ENCODE data around the gene FOXRED2. TPM values are rescaled to one million over a fixed set of nuclear protein-coding genes. Genes with fewer than 3 reads are reported as not detected.

The FOXRED2 gene
- total and polyA plus RNA-seq, 2 experiments from 2014 or later, result 11.5 to 38.3 TPM

DNA sequence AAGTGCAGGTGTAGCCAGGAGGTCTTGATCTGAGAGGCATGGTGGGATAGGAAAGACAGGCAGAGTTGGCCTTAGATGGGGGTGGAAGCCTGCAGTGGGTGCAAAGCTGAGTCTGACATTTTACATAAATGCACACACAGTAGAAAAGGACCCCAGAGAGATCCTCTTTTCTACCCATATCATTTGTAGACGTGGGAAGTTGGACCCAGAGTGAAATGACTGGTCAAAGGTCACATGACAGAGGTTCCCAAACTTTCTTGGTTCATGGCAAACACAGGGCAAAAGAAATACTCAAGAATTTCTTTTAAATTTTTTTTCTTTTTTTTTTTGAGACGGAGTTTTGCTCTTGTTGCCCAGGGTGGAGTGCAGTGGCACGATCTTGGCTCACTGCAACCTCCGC is 6.2 kb upstream of the FOXRED2 start (continued):
- TF ChIP-seq, protein P1, sequence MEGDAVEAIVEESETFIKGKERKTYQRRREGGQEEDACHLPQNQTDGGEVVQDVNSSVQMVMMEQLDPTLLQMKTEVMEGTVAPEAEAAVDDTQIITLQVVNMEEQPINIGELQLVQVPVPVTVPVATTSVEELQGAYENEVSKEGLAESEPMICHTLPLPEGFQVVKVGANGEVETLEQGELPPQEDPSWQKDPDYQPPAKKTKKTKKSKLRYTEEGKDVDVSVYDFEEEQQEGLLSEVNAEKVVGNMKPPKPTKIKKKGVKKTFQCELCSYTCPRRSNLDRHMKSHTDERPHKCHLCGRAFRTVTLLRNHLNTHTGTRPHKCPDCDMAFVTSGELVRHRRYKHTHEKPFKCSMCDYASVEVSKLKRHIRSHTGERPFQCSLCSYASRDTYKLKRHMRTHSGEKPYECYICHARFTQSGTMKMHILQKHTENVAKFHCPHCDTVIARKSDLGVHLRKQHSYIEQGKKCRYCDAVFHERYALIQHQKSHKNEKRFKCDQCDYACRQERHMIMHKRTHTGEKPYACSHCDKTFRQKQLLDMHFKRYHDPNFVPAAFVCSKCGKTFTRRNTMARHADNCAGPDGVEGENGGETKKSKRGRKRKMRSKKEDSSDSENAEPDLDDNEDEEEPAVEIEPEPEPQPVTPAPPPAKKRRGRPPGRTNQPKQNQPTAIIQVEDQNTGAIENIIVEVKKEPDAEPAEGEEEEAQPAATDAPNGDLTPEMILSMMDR (conservative IDR thresholded peaks at IDR 0.05; ENCODE audit: low read depth in 2 of 2), result no peak
- TF ChIP-seq CREB1 (CRISPR knock-in tag; IDR thresholded peaks at IDR 0.05; ENCODE audit: low read depth), result no peak
- no peak for TF ChIP-seq REST (IDR thresholded peaks at IDR 0.05; ENCODE audit: unreplicated experiment)
- no peak for TF ChIP-seq ZNF114 (CRISPR knock-in tag; IDR thresholded peaks at IDR 0.05)
- no peak for TF ChIP-seq ZNF331 (CRISPR knock-in tag; IDR thresholded peaks at IDR 0.05; ENCODE audit: low read depth)
- no peak for TF ChIP-seq JUNB (IDR thresholded peaks at IDR 0.05; ENCODE audit: unreplicated experiment)
- TF ChIP-seq STAT1 (IDR thresholded peaks at IDR 0.05; ENCODE audit: unreplicated experiment), result no peak
- TF ChIP-seq, protein P2, sequence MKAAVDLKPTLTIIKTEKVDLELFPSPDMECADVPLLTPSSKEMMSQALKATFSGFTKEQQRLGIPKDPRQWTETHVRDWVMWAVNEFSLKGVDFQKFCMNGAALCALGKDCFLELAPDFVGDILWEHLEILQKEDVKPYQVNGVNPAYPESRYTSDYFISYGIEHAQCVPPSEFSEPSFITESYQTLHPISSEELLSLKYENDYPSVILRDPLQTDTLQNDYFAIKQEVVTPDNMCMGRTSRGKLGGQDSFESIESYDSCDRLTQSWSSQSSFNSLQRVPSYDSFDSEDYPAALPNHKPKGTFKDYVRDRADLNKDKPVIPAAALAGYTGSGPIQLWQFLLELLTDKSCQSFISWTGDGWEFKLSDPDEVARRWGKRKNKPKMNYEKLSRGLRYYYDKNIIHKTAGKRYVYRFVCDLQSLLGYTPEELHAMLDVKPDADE (IDR thresholded peaks at IDR 0.05), result no peak
- TF ChIP-seq POLR2AphosphoS5 (IDR thresholded peaks at IDR 0.05; ENCODE audit: low read depth), result no peak
- no peak for TF ChIP-seq EZH2phosphoT487 (IDR thresholded peaks at IDR 0.05; ENCODE audit: unreplicated experiment)

- no peak for DNase-seq (ENCODE audit: low spot score)
- H3K4me1 ChIP-seq (ENCODE audit: insufficient read depth), result no peaks in the 10 kb centered on the region
- H3K79me2 ChIP-seq (replicated peaks; ENCODE audit: insufficient read depth), result no peaks in the 10 kb centered on the region
- Mint-ChIP-seq H3K4me3 (no peak overlapping the region), H3K27ac (no peak overlapping the region), H3K36me3 (ENCODE audit: low read depth) (peaks cover 80% of the 10 kb centered on the region), H3K27me3 (ENCODE audit: insufficient read depth, low read depth, poor library complexity) (peaks cover 14% of the 10 kb centered on the region), H3K9me3 (peaks cover 12% of the 10 kb centered on the region; the same call in 2 of the 3 replicates), H3K4me1 (no peaks in the 10 kb centered on the region)
- H3K36me3 ChIP-seq (ENCODE audit: insufficient read depth), result peaks cover 69% of the 10 kb centered on the region
- no peak overlapping the region for H3K4me2 ChIP-seq
- H3K9me2 ChIP-seq (ENCODE audit: insufficient read depth), result no peaks in the 10 kb centered on the region
- no peak overlapping the region for H3K4me3 ChIP-seq
- no peak overlapping the region for H3K27ac ChIP-seq (ENCODE audit: low read depth)
- ATAC-seq, result no peak
- H4K20me1 ChIP-seq (replicated peaks; ENCODE audit: insufficient read depth), result peaks cover 2% of the 10 kb centered on the region
- no peak overlapping the region for H2AFZ ChIP-seq
- H3F3A ChIP-seq (replicated peaks; ENCODE audit: low read depth), result peaks cover 33% of the 10 kb centered on the region
- H3K27me3 ChIP-seq (ENCODE audit: insufficient read depth), result peaks cover 5% of the 10 kb centered on the region
- TF ChIP-seq, protein P1 (conservative IDR thresholded peaks at IDR 0.05; ENCODE audit: low read depth in 2 of 2), result no peak
- TF ChIP-seq POLR2AphosphoS5 (IDR thresholded peaks at IDR 0.05; ENCODE audit: low read depth) (no peak), EZH2 (IDR thresholded peaks at IDR 0.05; ENCODE audit: low read depth, unreplicated experiment) (no peak), NANOG (IDR thresholded peaks at IDR 0.05; ENCODE audit: borderline replicate concordance) (no peak), ZNF114 (CRISPR knock-in tag; IDR thresholded peaks at IDR 0.05) (no peak), STAT1 (IDR thresholded peaks at IDR 0.05; ENCODE audit: unreplicated experiment) (no peak), ZNF331 (CRISPR knock-in tag; IDR thresholded peaks at IDR 0.05; ENCODE audit: low read depth) (no peak), EZH2phosphoT487 (IDR thresholded peaks at IDR 0.05; ENCODE audit: unreplicated experiment) (no peak)
These were observed 5.5 kb upstream of the FOXRED2 start for GRCh38 chr22:36512333-36512732.

Data from GM23338 (cell line).